ENCODE results near the gene ACE.

The ACE gene

GRCh38 chr17:63514974-63515373 is 38.1 kb downstream of the ACE start:
- no peak for DNase-seq (ENCODE audit: low read depth in 3 of 3, low spot score in 1 of 3)

GRCh38 chr17:63515426-63515825 is 38.6 kb downstream of the ACE start:
- no peak for DNase-seq (ENCODE audit: low read depth in 3 of 3, low spot score in 1 of 3)

GRCh38 chr17:63516910-63517824 is 40.3 kb downstream of the ACE start:
- no peak for DNase-seq (ENCODE audit: low read depth in 3 of 3, low spot score in 1 of 3)

- no peak for DNase-seq (ENCODE audit: low read depth in 3 of 3, low spot score in 1 of 3)
Measured at GRCh38 chr17:63517825-63518534, 41.1 kb downstream of the ACE start.

- no peak for DNase-seq (ENCODE audit: low read depth in 3 of 3, low spot score in 1 of 3)
Measured at GRCh38 chr17:63519116-63519881, 42.4 kb downstream of the ACE start.

GRCh38 chr17:63519972-63520882 is 43.4 kb downstream of the ACE start:
- DNase-seq (ENCODE audit: low read depth in 3 of 3, low spot score in 1 of 3) = no peak

- DNase-seq (ENCODE audit: low read depth in 3 of 3, low spot score in 1 of 3) = no peak
Measured at GRCh38 chr17:63523253-63523855, 46.5 kb downstream of the ACE start, which contains the start of gene KCNH6. Gene KCNH6 (plus strand): TSS chr17:63523358. CDS start chr17:63523414, 56 bp downstream.

GRCh38 chr17:63524051-63524450 is 47.2 kb downstream of the ACE start:
- no peak for DNase-seq (ENCODE audit: low read depth in 3 of 3, low spot score in 1 of 3)

- no peak for DNase-seq (ENCODE audit: low read depth in 3 of 3, low spot score in 1 of 3)
Measured at GRCh38 chr17:63525190-63525946, 48.5 kb downstream of the ACE start.

- no peak for DNase-seq (ENCODE audit: low read depth in 3 of 3, low spot score in 1 of 3)
Measured at GRCh38 chr17:63526861-63527260, 50.0 kb downstream of the ACE start.

- DNase-seq (ENCODE audit: low read depth in 3 of 3, low spot score in 1 of 3) = no peak
Measured at GRCh38 chr17:63528183-63528582, 51.3 kb downstream of the ACE start.

GRCh38 chr17:63529711-63530556 is 53.1 kb downstream of the ACE start:
- DNase-seq (ENCODE audit: low read depth in 3 of 3, low spot score in 1 of 3) = no peak

GRCh38 chr17:63530557-63531021 is 53.7 kb downstream of the ACE start:
- no peak for DNase-seq (ENCODE audit: low read depth in 3 of 3, low spot score in 1 of 3)

- no peak for DNase-seq (ENCODE audit: low read depth in 3 of 3, low spot score in 1 of 3)
Measured at GRCh38 chr17:63531022-63531965, 54.4 kb downstream of the ACE start.

GRCh38 chr17:63533433-63534077 is 56.7 kb downstream of the ACE start:
- no peak for DNase-seq (ENCODE audit: low read depth in 3 of 3, low spot score in 1 of 3)

GRCh38 chr17:63534078-63534570 is 57.3 kb downstream of the ACE start:
- DNase-seq (ENCODE audit: low read depth in 3 of 3, low spot score in 1 of 3) = no peak

Data from stimulated activated CD4-positive, alpha-beta T cell treated with anti-CD3 and anti-CD28 coated beads, TNF-alpha, amount 100 ng/mL, for 1 hour (primary cell).